Keratinocyte (primary cell): Measurements from ENCODE around the gene BCL11B. TPM values are rescaled to one million over a fixed set of nuclear protein-coding genes. Genes with fewer than 3 reads are reported as not detected.

Experiments used
- DNase-seq: peaks from one replicate; pipeline ENCODE4 v3.0.0-alpha.2; 2011; ENCODE audit warnings: low read depth, missing footprints, low spot score
- FAIRE-seq: peaks from 2 replicates; lab custom pipeline; 2011; peaks lifted over from hg19 to GRCh38; lab: Jason Lieb, UNC
- H2AFZ ChIP-seq: 2 replicates; pipeline ENCODE4 v1.6.0; 2012; ENCODE audit warnings: low read length, control low read depth, inconsistent platforms; ENCODE audit not compliant: control insufficient read depth
- H3K27ac ChIP-seq: 2 replicates; pipeline ENCODE4 v1.5.1; 2011; ENCODE audit warnings: low read length; ENCODE audit not compliant: control insufficient read depth, insufficient read depth
- H3K27me3 ChIP-seq: 3 replicates; pipeline ENCODE4 v1.6.0; 2011; ENCODE audit warnings: low read length; ENCODE audit not compliant: control insufficient read depth, insufficient read depth; ENCODE audit errors: extremely low read depth
- H3K36me3 ChIP-seq, 2 experiments: 2 replicates in 1 of 2; 3 replicates in 1 of 2; pipeline ENCODE4 v1.5.1; 2011; ENCODE audit warnings: low read length in 2 of 2, mild to moderate bottlenecking in 1 of 2; ENCODE audit not compliant: control insufficient read depth in 2 of 2, insufficient read depth in 2 of 2; ENCODE audit errors: extremely low read depth in 1 of 2
- H3K4me1 ChIP-seq: 3 replicates; pipeline ENCODE4 v1.5.1; 2011; ENCODE audit warnings: low read length; ENCODE audit not compliant: control insufficient read depth, insufficient read depth; ENCODE audit errors: extremely low read depth
- H3K4me2 ChIP-seq: 3 replicates; pipeline ENCODE4 v1.6.0; 2011; ENCODE audit warnings: low read depth, low read length; ENCODE audit not compliant: control insufficient read depth, insufficient read depth; ENCODE audit errors: extremely low read depth
- H3K4me3 ChIP-seq, 3 experiments: fragments of 200-600 bp in 1 of 3; sonication (generic) in 1 of 3; 2 replicates in 2 of 3; 3 replicates in 1 of 3; pipeline ENCODE4 v1.5.1; 2011 to 2016; ENCODE audit warnings: low read length in 3 of 3, mild to moderate bottlenecking in 3 of 3, control low read depth in 2 of 3, inconsistent platforms in 1 of 3, low read depth in 1 of 3, mixed read lengths in 1 of 3, mixed run types in 1 of 3, moderate library complexity in 1 of 3; ENCODE audit not compliant: control insufficient read depth in 2 of 3, insufficient read depth in 2 of 3; ENCODE audit errors: extremely low read depth in 1 of 3
- H3K79me2 ChIP-seq: 2 replicates; pipeline ENCODE4 v1.6.0; 2012; ENCODE audit warnings: low read length; ENCODE audit not compliant: control insufficient read depth, insufficient read depth
- H3K9ac ChIP-seq: 3 replicates; pipeline ENCODE4 v1.6.0; 2011; ENCODE audit warnings: low read length; ENCODE audit not compliant: control insufficient read depth, insufficient read depth; ENCODE audit errors: extremely low read depth
- H3K9me1 ChIP-seq: 3 replicates; pipeline ENCODE4 v1.6.0; 2011; ENCODE audit warnings: low read length; ENCODE audit not compliant: control insufficient read depth, insufficient read depth; ENCODE audit errors: extremely low read depth
- H3K9me3 ChIP-seq: 2 replicates; pipeline ENCODE4 v1.5.1; 2012; ENCODE audit warnings: low read depth, low read length; ENCODE audit not compliant: control insufficient read depth
- H4K20me1 ChIP-seq: 3 replicates; pipeline ENCODE4 v1.6.0; 2011; ENCODE audit warnings: low read length; ENCODE audit not compliant: control insufficient read depth, insufficient read depth; ENCODE audit errors: extremely low read depth
- EZH2 ChIP-seq: IDR thresholded peaks from one replicate; pipeline ENCODE4 v1.6.1; 2012; ENCODE audit warnings: inconsistent platforms, mild to moderate bottlenecking, low read length, moderate library complexity
- dilution Hi-C: fragments of 300-500 bp; cut with MboI; formaldehyde crosslinking; loops from one replicate; pipeline ENCODE4 v1.7.0; 2020; ENCODE audit warnings: low sequenced_read_pairs; ENCODE audit not compliant: extremely low pct_ligation_motif_present
- polyA plus RNA-seq, 5 experiments: library from polyadenylated mRNA; depleted of rRNA in 3 of 5; stranded (reverse) in 3 of 5; stranded (forward) in 1 of 5; unstranded in 1 of 5; fragments of >200 nt; gene quantifications; 1 replicate in 1 of 5; 2 replicates in 3 of 5; 3 replicates in 1 of 5; pipeline versions ENCODE4 v1.2.1 to v1.2.3, GENCODE V29; 2011 to 2012; ENCODE audit warnings: missing spikeins in 2 of 5, low read depth in 1 of 5, low replicate concordance in 1 of 5
- TF ChIP-seq, protein P1 (sequence below), 3 experiments: IDR thresholded peaks in 1 of 3; conservative IDR thresholded peaks in 1 of 3; optimal IDR thresholded peaks in 1 of 3; 2 replicates in 2 of 3; 3 replicates in 1 of 3; pipeline versions ENCODE3 to v1.5.1; 2011; ENCODE audit warnings: low read length in 3 of 3, mild to moderate bottlenecking in 3 of 3, moderate library complexity in 2 of 3, control low read depth in 1 of 3, inconsistent platforms in 1 of 3; ENCODE audit not compliant: insufficient read depth in 2 of 3; ENCODE audit errors: extremely low read depth in 1 of 3

BCL11B gene
- polyA plus RNA-seq, 1 donor (not counting 4 experiments of a cell fraction or from before 2014, with no cell fraction given) = 5.2 TPM

DNA sequence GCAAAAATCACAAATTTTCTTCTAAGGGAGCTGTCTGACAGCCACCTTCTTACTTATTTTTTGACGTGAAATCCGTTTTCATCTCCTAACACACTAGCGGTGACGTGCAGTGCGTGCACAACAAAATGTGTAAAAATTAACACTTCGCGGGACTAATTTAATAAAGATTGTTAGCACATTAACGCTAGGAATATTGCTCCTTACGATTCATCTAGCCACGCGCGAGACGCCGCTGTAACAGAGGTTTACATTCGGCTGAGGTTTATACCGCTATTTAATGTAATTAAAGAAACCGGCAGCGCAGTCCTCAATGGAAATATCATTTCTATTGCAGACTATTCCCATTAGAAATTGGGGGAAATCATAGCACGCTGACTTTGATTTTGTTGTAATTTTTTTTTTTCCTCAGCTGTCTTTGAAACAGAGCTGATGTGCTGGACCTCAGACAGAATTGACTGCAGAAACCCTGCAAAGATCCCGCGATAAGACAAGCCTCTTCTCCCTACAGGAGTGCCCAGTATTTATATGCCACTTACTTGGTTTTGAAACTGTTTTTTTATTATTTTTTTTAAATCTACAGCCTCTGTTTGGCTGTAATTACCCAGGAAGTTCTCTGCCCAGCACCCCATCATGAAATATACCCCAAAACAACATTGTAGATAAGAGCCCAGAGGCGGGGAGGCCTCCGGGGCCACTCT lies 31.2 kb downstream of the BCL11B start:
- no peak for DNase-seq
- Histone ChIP-seq H3K79me2 (peaks cover 90% of the 10 kb centered on the region), H3K9me3 (peaks cover 5% of the 10 kb centered on the region), H3K4me2 (peak overlapping the region; percentile 99), H3K27ac (peak overlapping the region; percentile 92), H3K4me1 (peaks cover 73% of the 10 kb centered on the region), H3K4me3 (peak overlapping the region in 2 of 3 experiments; percentile 16 to 67), H4K20me1 (no peaks in the 10 kb centered on the region), H3K27me3 (no peaks in the 10 kb centered on the region), H2AFZ (peak overlapping the region; percentile 21), H3K9ac (peak overlapping the region; percentile 71), H3K9me1 (no peaks in the 10 kb centered on the region), H3K36me3 (peaks cover 10 to 12% of the 10 kb centered on the region in 2 experiments)
- TF ChIP-seq EZH2 = no peak
- TF ChIP-seq, protein P1, sequence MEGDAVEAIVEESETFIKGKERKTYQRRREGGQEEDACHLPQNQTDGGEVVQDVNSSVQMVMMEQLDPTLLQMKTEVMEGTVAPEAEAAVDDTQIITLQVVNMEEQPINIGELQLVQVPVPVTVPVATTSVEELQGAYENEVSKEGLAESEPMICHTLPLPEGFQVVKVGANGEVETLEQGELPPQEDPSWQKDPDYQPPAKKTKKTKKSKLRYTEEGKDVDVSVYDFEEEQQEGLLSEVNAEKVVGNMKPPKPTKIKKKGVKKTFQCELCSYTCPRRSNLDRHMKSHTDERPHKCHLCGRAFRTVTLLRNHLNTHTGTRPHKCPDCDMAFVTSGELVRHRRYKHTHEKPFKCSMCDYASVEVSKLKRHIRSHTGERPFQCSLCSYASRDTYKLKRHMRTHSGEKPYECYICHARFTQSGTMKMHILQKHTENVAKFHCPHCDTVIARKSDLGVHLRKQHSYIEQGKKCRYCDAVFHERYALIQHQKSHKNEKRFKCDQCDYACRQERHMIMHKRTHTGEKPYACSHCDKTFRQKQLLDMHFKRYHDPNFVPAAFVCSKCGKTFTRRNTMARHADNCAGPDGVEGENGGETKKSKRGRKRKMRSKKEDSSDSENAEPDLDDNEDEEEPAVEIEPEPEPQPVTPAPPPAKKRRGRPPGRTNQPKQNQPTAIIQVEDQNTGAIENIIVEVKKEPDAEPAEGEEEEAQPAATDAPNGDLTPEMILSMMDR (optimal IDR thresholded peaks at IDR 0.05 in 1 of 3, IDR thresholded peaks at IDR 0.05 in 1 of 3, conservative IDR thresholded peaks at IDR 0.05 in 1 of 3; ENCODE audit: extremely low read depth in 1 of 3, insufficient read depth in 2 of 3, low read length in 3 of 3) = no peak
- FAIRE-seq = no peak
- dilution Hi-C loops = no loop called here

GRCh38 chr14:99239661-99240092 lies 32.3 kb downstream of the BCL11B start:
- H3K4me1 ChIP-seq = peaks cover 70% of the 10 kb centered on the region
- H3K27ac ChIP-seq = peak overlapping the region; percentile 92
- no peaks in the 10 kb centered on the region for H4K20me1 ChIP-seq
- H3K9me1 ChIP-seq = no peaks in the 10 kb centered on the region
- H3K4me2 ChIP-seq = peak overlapping the region; percentile 99
- H3K9ac ChIP-seq = peak overlapping the region; percentile 71
- H3K4me3 ChIP-seq = peak overlapping the region in 2 of 3 experiments; percentile 50 to 51
- no peaks in the 10 kb centered on the region for H3K27me3 ChIP-seq
- peak; percentile 96 for FAIRE-seq
- peaks cover 5% of the 10 kb centered on the region for H3K9me3 ChIP-seq
- H3K79me2 ChIP-seq = peaks cover 88% of the 10 kb centered on the region
- peak; percentile 57 for DNase-seq
- H3K36me3 ChIP-seq = peaks cover 10 to 12% of the 10 kb centered on the region in 2 experiments
- no peak overlapping the region for H2AFZ ChIP-seq
- TF ChIP-seq EZH2 = no peak
- TF ChIP-seq, protein P1 (optimal IDR thresholded peaks at IDR 0.05 in 1 of 3, IDR thresholded peaks at IDR 0.05 in 1 of 3, conservative IDR thresholded peaks at IDR 0.05 in 1 of 3; ENCODE audit: extremely low read depth in 1 of 3, insufficient read depth in 2 of 3, low read length in 3 of 3) = no peak
- dilution Hi-C loops = no loop called here
